ENCODE results near the gene C18orf63.

C18orf63 gene

GRCh38 chr18:74288730-74289129 is 26.9 kb upstream of the C18orf63 start:
- no peak for DNase-seq (ENCODE audit: extremely low read depth, insufficient read length)
- no peaks in the 10 kb centered on the region for H3K36me3 ChIP-seq (ENCODE audit: control insufficient read depth, insufficient read depth, low read length)
- H3K27me3 ChIP-seq (replicated peaks; ENCODE audit: control insufficient read depth, insufficient read depth, low read length), result no peaks in the 10 kb centered on the region
- no peak overlapping the region for H3K4me3 ChIP-seq (replicated peaks; ENCODE audit: low read depth, low read length)
- no peak for TF ChIP-seq CTCF (IDR thresholded peaks at IDR 0.05; ENCODE audit: insufficient read depth, low read length, poor library complexity, severe bottlenecking)

- no peak overlapping the region for H3K4me3 ChIP-seq (replicated peaks; ENCODE audit: low read depth, low read length)
- DNase-seq (ENCODE audit: extremely low read depth, insufficient read length), result no peak
These were observed 26.5 kb upstream of the C18orf63 start for GRCh38 chr18:74289137-74289536.

GRCh38 chr18:74290021-74290420 is 25.6 kb upstream of the C18orf63 start:
- H3K4me3 ChIP-seq (replicated peaks; ENCODE audit: low read depth, low read length), result no peak overlapping the region
- DNase-seq (ENCODE audit: extremely low read depth, insufficient read length), result no peak

More at GRCh38 chr18:74289137-74289536, 26.5 kb upstream of the C18orf63 start:
- no peak for TF ChIP-seq CTCF (IDR thresholded peaks at IDR 0.05; ENCODE audit: insufficient read depth, low read length, poor library complexity, severe bottlenecking)
- H3K36me3 ChIP-seq (ENCODE audit: control insufficient read depth, insufficient read depth, low read length), result no peaks in the 10 kb centered on the region
- no peaks in the 10 kb centered on the region for H3K27me3 ChIP-seq (replicated peaks; ENCODE audit: control insufficient read depth, insufficient read depth, low read length)

GRCh38 chr18:74290794-74291471 is 24.7 kb upstream of the C18orf63 start:
- TF ChIP-seq CTCF (IDR thresholded peaks at IDR 0.05; ENCODE audit: insufficient read depth, low read length, poor library complexity, severe bottlenecking), result no peak
- no peaks in the 10 kb centered on the region for H3K27me3 ChIP-seq (replicated peaks; ENCODE audit: control insufficient read depth, insufficient read depth, low read length)
- H3K36me3 ChIP-seq (ENCODE audit: control insufficient read depth, insufficient read depth, low read length), result no peaks in the 10 kb centered on the region
- H3K4me3 ChIP-seq (replicated peaks; ENCODE audit: low read depth, low read length), result peak overlapping the region; percentile 93
- DNase-seq (ENCODE audit: extremely low read depth, insufficient read length), result peak; percentile 15

More at GRCh38 chr18:74290021-74290420, 25.6 kb upstream of the C18orf63 start:
- H3K27me3 ChIP-seq (replicated peaks; ENCODE audit: control insufficient read depth, insufficient read depth, low read length), result no peaks in the 10 kb centered on the region
- TF ChIP-seq CTCF (IDR thresholded peaks at IDR 0.05; ENCODE audit: insufficient read depth, low read length, poor library complexity, severe bottlenecking), result no peak
- no peaks in the 10 kb centered on the region for H3K36me3 ChIP-seq (ENCODE audit: control insufficient read depth, insufficient read depth, low read length)

GRCh38 chr18:74291472-74291770 is 24.2 kb upstream of the C18orf63 start:
- Histone ChIP-seq H3K27me3 (replicated peaks; ENCODE audit: control insufficient read depth, insufficient read depth, low read length) (no peaks in the 10 kb centered on the region), H3K4me3 (replicated peaks; ENCODE audit: low read depth, low read length) (peak overlapping the region; percentile 93), H3K36me3 (ENCODE audit: control insufficient read depth, insufficient read depth, low read length) (no peaks in the 10 kb centered on the region)
- no peak for DNase-seq (ENCODE audit: extremely low read depth, insufficient read length)
- TF ChIP-seq CTCF (IDR thresholded peaks at IDR 0.05; ENCODE audit: insufficient read depth, low read length, poor library complexity, severe bottlenecking), result no peak

Data from GM06990 (cell line).